Mammary epithelial cell (primary cell): ENCODE results near the gene GABRR2.

Experiments used
- EZH2 ChIP-seq: IDR thresholded peaks from 2 replicates; pipeline ENCODE4 v1.6.1; 2012; ENCODE audit warnings: low read length, inconsistent platforms, borderline replicate concordance
- TF ChIP-seq, protein P1 (sequence below), 2 donors: IDR thresholded peaks in 1 of 2; conservative IDR thresholded peaks in 1 of 2; 2 replicates each; pipeline ENCODE4 v1.5.1; 2011 to 2012; ENCODE audit warnings: inconsistent platforms in 2 of 2, low read length in 2 of 2, mild to moderate bottlenecking in 2 of 2, control low read depth in 1 of 2, low read depth in 1 of 2; ENCODE audit not compliant: insufficient read depth in 1 of 2; ENCODE audit errors: extremely low read depth in 1 of 2

DNA sequence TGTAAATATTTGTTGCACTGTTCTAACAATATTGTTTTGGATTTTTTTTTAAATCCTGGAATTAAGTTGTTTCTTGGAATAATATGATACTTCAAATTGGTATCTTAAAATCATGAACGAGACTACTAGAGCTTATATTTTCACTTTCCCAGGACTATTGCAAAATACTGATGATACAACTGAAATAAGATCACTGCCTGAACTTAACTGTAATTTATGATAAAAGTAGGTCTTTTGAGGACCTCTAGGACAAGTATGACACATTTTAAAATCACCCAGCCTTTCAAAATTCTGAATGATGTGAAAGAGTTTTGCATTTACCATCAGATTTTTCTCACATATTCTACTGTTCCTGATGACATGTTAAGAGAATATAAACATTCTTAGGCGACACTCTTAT lies 46.1 kb upstream of the GABRR2 start:
- TF ChIP-seq, protein P1, sequence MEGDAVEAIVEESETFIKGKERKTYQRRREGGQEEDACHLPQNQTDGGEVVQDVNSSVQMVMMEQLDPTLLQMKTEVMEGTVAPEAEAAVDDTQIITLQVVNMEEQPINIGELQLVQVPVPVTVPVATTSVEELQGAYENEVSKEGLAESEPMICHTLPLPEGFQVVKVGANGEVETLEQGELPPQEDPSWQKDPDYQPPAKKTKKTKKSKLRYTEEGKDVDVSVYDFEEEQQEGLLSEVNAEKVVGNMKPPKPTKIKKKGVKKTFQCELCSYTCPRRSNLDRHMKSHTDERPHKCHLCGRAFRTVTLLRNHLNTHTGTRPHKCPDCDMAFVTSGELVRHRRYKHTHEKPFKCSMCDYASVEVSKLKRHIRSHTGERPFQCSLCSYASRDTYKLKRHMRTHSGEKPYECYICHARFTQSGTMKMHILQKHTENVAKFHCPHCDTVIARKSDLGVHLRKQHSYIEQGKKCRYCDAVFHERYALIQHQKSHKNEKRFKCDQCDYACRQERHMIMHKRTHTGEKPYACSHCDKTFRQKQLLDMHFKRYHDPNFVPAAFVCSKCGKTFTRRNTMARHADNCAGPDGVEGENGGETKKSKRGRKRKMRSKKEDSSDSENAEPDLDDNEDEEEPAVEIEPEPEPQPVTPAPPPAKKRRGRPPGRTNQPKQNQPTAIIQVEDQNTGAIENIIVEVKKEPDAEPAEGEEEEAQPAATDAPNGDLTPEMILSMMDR (conservative IDR thresholded peaks at IDR 0.05 in 1 of 2, IDR thresholded peaks at IDR 0.05 in 1 of 2; ENCODE audit: extremely low read depth in 1 of 2, insufficient read depth in 1 of 2, low read depth in 1 of 2, low read length in 2 of 2): no peak
- no peak for TF ChIP-seq EZH2
